ENCODE measurements around the gene MIA2.

GRCh38 chr14:39265806-39266524, 32.2 kb downstream of the MIA2 start:
- peak in 1 of 2 donors; percentile 56 for TF ChIP-seq POLR2AphosphoS5 (IDR thresholded peaks at IDR 0.05)
- TF ChIP-seq CTCF (IDR thresholded peaks at IDR 0.05), result no peak
- TF ChIP-seq EP300 (IDR thresholded peaks at IDR 0.05), result no peak
